Endothelial cell of umbilical vein (primary cell): ENCODE results near the gene MEIOB. TPM values are rescaled to one million over a fixed set of nuclear protein-coding genes. Genes with fewer than 3 reads are reported as not detected.

Experiments used
- BruUV-seq: library from RNA; stranded (reverse); fragments of 400-500 nt; replicated peaks from 2 replicates; lab custom pipeline; 2021; lab: Mats Ljungman, UMichigan
- CTCF ChIA-PET: fragments of 300-600, 350-600 bp; sonication (Branson Sonifier 250); formaldehyde crosslinking; loops from one replicate; lab custom pipeline; 2021; ENCODE audit warnings: antibody characterized with exemption, inconsistent platforms; lab: Charles Lee
- POLR2A ChIA-PET: fragments of 300-600, 350-600 bp; sonication (Branson Sonifier 250); formaldehyde crosslinking; loops from one replicate; lab custom pipeline; 2021; ENCODE audit warnings: antibody characterized with exemption, inconsistent platforms; lab: Charles Lee
- DNase-seq: peaks from one replicate; pipeline ENCODE4 v3.0.0-alpha.2; 2011; ENCODE audit warnings: low read depth, low spot score
- FAIRE-seq: peaks from 2 replicates; lab custom pipeline; 2011; peaks lifted over from hg19 to GRCh38; lab: Jason Lieb, UNC
- H2AFZ ChIP-seq: 2 replicates; pipeline ENCODE4 v1.6.0; 2012; ENCODE audit warnings: low read depth, low read length, control low read depth, inconsistent platforms
- H3K27ac ChIP-seq: 2 replicates; pipeline ENCODE4 v1.5.1; 2011; ENCODE audit warnings: low read depth, mild to moderate bottlenecking, control low read depth, low read length, moderate library complexity; ENCODE audit not compliant: insufficient read depth
- H3K27me3 ChIP-seq, 2 experiments: 2 replicates each; pipeline versions ENCODE4 v1.6.0 to v1.6.1; 2011; ENCODE audit warnings: low read length in 2 of 2, mixed read lengths in 1 of 2; ENCODE audit not compliant: control insufficient read depth in 2 of 2, insufficient read depth in 2 of 2
- H3K36me3 ChIP-seq, 2 experiments: 2 replicates in 1 of 2; 3 replicates in 1 of 2; pipeline ENCODE4 v1.5.1; 2011; ENCODE audit warnings: low read length in 2 of 2, mild to moderate bottlenecking in 1 of 2, moderate library complexity in 1 of 2; ENCODE audit not compliant: control insufficient read depth in 2 of 2, insufficient read depth in 2 of 2; ENCODE audit errors: extremely low read depth in 1 of 2
- H3K4me1 ChIP-seq: 3 replicates; pipeline ENCODE4 v1.5.1; 2011; ENCODE audit warnings: mild to moderate bottlenecking, low read length; ENCODE audit not compliant: control insufficient read depth, insufficient read depth; ENCODE audit errors: extremely low read depth
- H3K4me2 ChIP-seq: 2 replicates; pipeline ENCODE4 v1.6.1; 2011; ENCODE audit warnings: low read length, control low read depth, mixed read lengths; ENCODE audit not compliant: insufficient read depth
- H3K4me3 ChIP-seq, 3 experiments: fragments of 200-600 bp in 1 of 3; sonication (generic), shearing (Covaris generic) in 1 of 3; replicated peaks in 1 of 3; 2 replicates each; pipeline ENCODE4 v1.5.1; 2011 to 2016; ENCODE audit warnings: control low read depth in 3 of 3, low read length in 3 of 3, mild to moderate bottlenecking in 2 of 3, inconsistent platforms in 1 of 3, low read depth in 1 of 3, moderate library complexity in 1 of 3; ENCODE audit not compliant: insufficient read depth in 1 of 3
- H3K79me2 ChIP-seq: 2 replicates; pipeline ENCODE4 v1.6.0; 2012; ENCODE audit warnings: low read length, inconsistent platforms; ENCODE audit not compliant: control insufficient read depth, insufficient read depth
- H3K9ac ChIP-seq: replicated peaks from 2 replicates; pipeline ENCODE3; 2011; ENCODE audit warnings: low read length, control low read depth; ENCODE audit not compliant: insufficient read depth; ENCODE audit errors: extremely low read depth
- H3K9me1 ChIP-seq: replicated peaks from 3 replicates; pipeline ENCODE4 v1.6.0; 2011; ENCODE audit warnings: mild to moderate bottlenecking, low read length; ENCODE audit not compliant: control insufficient read depth, insufficient read depth; ENCODE audit errors: extremely low read depth
- H3K9me3 ChIP-seq: replicated peaks from 2 replicates; pipeline ENCODE4 v1.5.1; 2012; ENCODE audit warnings: low read length, inconsistent platforms; ENCODE audit not compliant: control insufficient read depth, insufficient read depth
- H4K20me1 ChIP-seq: replicated peaks from 2 replicates; pipeline ENCODE3; 2011; ENCODE audit warnings: mild to moderate bottlenecking, low read length; ENCODE audit not compliant: control insufficient read depth, insufficient read depth; ENCODE audit errors: extremely low read depth
- EZH2 ChIP-seq: IDR thresholded peaks from 2 replicates; pipeline ENCODE4 v1.6.1; 2012; ENCODE audit warnings: borderline replicate concordance, low read depth, mild to moderate bottlenecking, moderate library complexity, low read length, inconsistent platforms; ENCODE audit not compliant: severe bottlenecking
- FOS ChIP-seq: IDR thresholded peaks from 2 replicates; pipeline ENCODE4 v1.6.1; 2011; ENCODE audit warnings: mild to moderate bottlenecking, low read length, moderate library complexity, borderline replicate concordance; ENCODE audit not compliant: insufficient read depth
- GATA2 ChIP-seq: IDR thresholded peaks from 2 replicates; pipeline ENCODE4 v1.7.0; 2011; ENCODE audit warnings: low read depth, mild to moderate bottlenecking, moderate library complexity, mixed read lengths, low read length; ENCODE audit not compliant: insufficient read length, insufficient read depth
- JUN ChIP-seq: IDR thresholded peaks from 2 replicates; pipeline ENCODE4 v1.6.1; 2011; ENCODE audit warnings: borderline replicate concordance, low read depth; ENCODE audit not compliant: insufficient read length, insufficient read depth
- MYC ChIP-seq: IDR thresholded peaks from one replicate; pipeline ENCODE4 v1.6.1; 2011; ENCODE audit warnings: mild to moderate bottlenecking, low read depth, low read length
- POLR2A ChIP-seq: IDR thresholded peaks from 2 replicates; pipeline ENCODE4 v1.6.1; 2012; ENCODE audit warnings: low read depth, mild to moderate bottlenecking, control low read depth, low read length
- POLR2AphosphoS5 ChIP-seq: IDR thresholded peaks from 2 replicates; pipeline ENCODE4 v1.6.1; 2012; ENCODE audit warnings: low read depth, mild to moderate bottlenecking, control low read depth, low read length, moderate library complexity; ENCODE audit not compliant: insufficient read depth
- dilution Hi-C: fragments of 300-500 bp; cut with MboI; formaldehyde crosslinking; loops from one replicate; pipeline ENCODE4 v1.15.0; 2019; ENCODE audit warnings: low sequenced_read_pairs; ENCODE audit not compliant: extremely low pct_ligation_motif_present
- intact Hi-C: fragments of 100-400 bp; cut with micrococcal nuclease; formaldehyde crosslinking; loops from one replicate; pipeline ENCODE4 v1.10.0; 2022
- polyA plus RNA-seq, 4 experiments: library from polyadenylated mRNA; depleted of rRNA in 3 of 4; stranded (reverse) in 3 of 4; unstranded in 1 of 4; fragments of >200 nt; gene quantifications; 2 replicates each; pipeline versions ENCODE4 v1.2.1 to v1.2.3, GENCODE V29; 2011 to 2012; ENCODE audit warnings: missing spikeins in 1 of 4
- total RNA-seq: library from RNA; stranded (reverse); gene quantifications from 2 replicates; pipeline ENCODE4 v1.2.3, GENCODE V29; 2021
- TF ChIP-seq, protein P1 (sequence below): IDR thresholded peaks from 2 replicates; pipeline ENCODE4 v1.6.1; 2011; ENCODE audit not compliant: insufficient read depth, insufficient read length

Gene MEIOB
- total and polyA plus RNA-seq, 2 donors (not counting 3 experiments of a cell fraction or from before 2014, with no cell fraction given) = 0.04 TPM; not detected in 1

DNA sequence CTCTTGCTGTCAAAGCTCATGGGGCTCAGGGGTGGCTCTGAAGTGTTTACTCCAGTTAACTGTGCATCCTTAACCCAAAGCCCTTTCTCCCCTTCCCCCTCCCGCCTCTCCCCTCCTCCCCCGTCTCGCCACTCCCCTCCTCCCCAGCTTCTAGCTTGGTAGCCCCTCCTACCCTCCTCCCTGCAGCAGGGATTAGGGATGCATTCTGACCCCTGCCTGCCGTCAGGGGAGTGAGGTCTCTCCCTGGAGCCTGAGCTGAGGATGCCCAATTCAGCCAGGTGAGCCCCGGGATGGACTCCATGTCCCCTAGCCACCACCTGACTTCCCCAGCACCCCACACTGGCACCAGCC, 44.7 kb upstream of the MEIOB start:
- ChIA-PET CTCF (interaction anchor here (1.0 to 1.4 kb wide), 3 partner anchors 10 to 12 kb away, joined by 3 to 4 read pairs (median 3); no protein-coding TSS in a partner anchor), POLR2A (no interaction called here)
- no peaks in the 10 kb centered on the region for H3K9me3 ChIP-seq
- no peak overlapping the region for H3K4me3 ChIP-seq
- peaks cover 37 to 38% of the 10 kb centered on the region in 2 experiments for H3K27me3 ChIP-seq
- no peak overlapping the region for H2AFZ ChIP-seq
- no peaks in the 10 kb centered on the region for H3K4me1 ChIP-seq
- dilution Hi-C loops = no loop called here
- BruUV-seq = no TSS peak
- DNase-seq (no peak), FAIRE-seq (no peak)
- intact Hi-C loops = loop anchor here (5.0 kb wide), 1 partner anchor 694 kb away; no protein-coding TSS in a partner anchor
- H4K20me1 ChIP-seq = no peaks in the 10 kb centered on the region
- no peaks in the 10 kb centered on the region for H3K36me3 ChIP-seq
- H3K9ac ChIP-seq = no peak overlapping the region
- TF ChIP-seq POLR2AphosphoS5 (no peak), GATA2 (no peak), JUN (no peak), FOS (no peak), POLR2A (no peak), EZH2 (no peak), MYC (no peak)
- TF ChIP-seq, protein P1, sequence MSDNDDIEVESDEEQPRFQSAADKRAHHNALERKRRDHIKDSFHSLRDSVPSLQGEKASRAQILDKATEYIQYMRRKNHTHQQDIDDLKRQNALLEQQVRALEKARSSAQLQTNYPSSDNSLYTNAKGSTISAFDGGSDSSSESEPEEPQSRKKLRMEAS = no peak
- no peak overlapping the region for H3K4me2 ChIP-seq
- H3K27ac ChIP-seq = no peak overlapping the region
- no peaks in the 10 kb centered on the region for H3K9me1 ChIP-seq
- no peaks in the 10 kb centered on the region for H3K79me2 ChIP-seq
